Neural progenitor cell (in vitro differentiated cells): ENCODE data around the gene CREG2.

Experiments
- EZH2phosphoT487 ChIP-seq: fragments of 200-600 bp; sonication (generic); IDR thresholded peaks from 2 replicates; pipeline ENCODE4 v1.6.1; 2017; ENCODE audit warnings: antibody characterized with exemption
- TF ChIP-seq, protein P1 (sequence below): fragments of 200-600 bp; sonication (generic); IDR thresholded peaks from 2 replicates; pipeline ENCODE4 v1.5.1; 2017; ENCODE audit warnings: antibody characterized with exemption, mild to moderate bottlenecking

- TF ChIP-seq, protein P1, sequence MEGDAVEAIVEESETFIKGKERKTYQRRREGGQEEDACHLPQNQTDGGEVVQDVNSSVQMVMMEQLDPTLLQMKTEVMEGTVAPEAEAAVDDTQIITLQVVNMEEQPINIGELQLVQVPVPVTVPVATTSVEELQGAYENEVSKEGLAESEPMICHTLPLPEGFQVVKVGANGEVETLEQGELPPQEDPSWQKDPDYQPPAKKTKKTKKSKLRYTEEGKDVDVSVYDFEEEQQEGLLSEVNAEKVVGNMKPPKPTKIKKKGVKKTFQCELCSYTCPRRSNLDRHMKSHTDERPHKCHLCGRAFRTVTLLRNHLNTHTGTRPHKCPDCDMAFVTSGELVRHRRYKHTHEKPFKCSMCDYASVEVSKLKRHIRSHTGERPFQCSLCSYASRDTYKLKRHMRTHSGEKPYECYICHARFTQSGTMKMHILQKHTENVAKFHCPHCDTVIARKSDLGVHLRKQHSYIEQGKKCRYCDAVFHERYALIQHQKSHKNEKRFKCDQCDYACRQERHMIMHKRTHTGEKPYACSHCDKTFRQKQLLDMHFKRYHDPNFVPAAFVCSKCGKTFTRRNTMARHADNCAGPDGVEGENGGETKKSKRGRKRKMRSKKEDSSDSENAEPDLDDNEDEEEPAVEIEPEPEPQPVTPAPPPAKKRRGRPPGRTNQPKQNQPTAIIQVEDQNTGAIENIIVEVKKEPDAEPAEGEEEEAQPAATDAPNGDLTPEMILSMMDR = no peak
- TF ChIP-seq EZH2phosphoT487 = no peak
Measured at GRCh38 chr2:101348883-101349282, 38.4 kb downstream of the CREG2 start.
